IMR-90 (cell line): ENCODE results near the gene STRA6. TPM values are rescaled to one million over a fixed set of nuclear protein-coding genes. Genes with fewer than 3 reads are reported as not detected.
A peak's percentile ranks its signal among the peaks of the same experiment; 100 is the strongest.

Experiments
- ATAC-seq: fragments of 200-7000 bp; cut with Tn5 transposase; 2 replicates; pipeline ENCODE4 v1.9.1; 2020; ENCODE audit warnings: low read depth, mild to moderate bottlenecking, moderate library complexity
- BruUV-seq: library from RNA; stranded (reverse); fragments of 400-500 nt; replicated peaks from 2 replicates; lab custom pipeline; 2021; lab: Mats Ljungman, UMichigan
- CTCF ChIA-PET: fragments of 300-600 bp; formaldehyde crosslinking; extraction: SDS; loops from one replicate; lab custom pipeline; 2021; ENCODE audit warnings: antibody characterized with exemption; lab: Yijun Ruan, JAX
- POLR2A ChIA-PET: fragments of 300-600 bp; sonication (Branson Sonifier 250); formaldehyde crosslinking; loops from one replicate; lab custom pipeline; 2022; ENCODE audit warnings: antibody characterized with exemption; ENCODE audit not compliant: unreplicated experiment; lab: Charles Lee
- DNase-seq: peaks from one replicate; pipeline ENCODE4 v3.0.0; 2013
- H2AFZ ChIP-seq: replicated peaks from 2 replicates; pipeline ENCODE3; 2013; ENCODE audit warnings: low read length, mild to moderate bottlenecking; ENCODE audit not compliant: poor library complexity
- H2AK5ac ChIP-seq: 2 replicates; pipeline ENCODE4 v1.6.1; 2013; ENCODE audit warnings: low read depth, low read length, inconsistent platforms
- H2AK9ac ChIP-seq: replicated peaks from 2 replicates; pipeline ENCODE3; 2013; ENCODE audit warnings: mild to moderate bottlenecking, low read depth, low read length, moderate library complexity; ENCODE audit not compliant: poor library complexity
- H2BK120ac ChIP-seq: 2 replicates; pipeline ENCODE4 v1.6.1; 2013; ENCODE audit warnings: low read depth, low read length, inconsistent platforms
- H2BK15ac ChIP-seq: 3 replicates; pipeline ENCODE4 v1.6.1; 2013; ENCODE audit warnings: low read depth, low read length, inconsistent platforms
- H2BK20ac ChIP-seq: 2 replicates; pipeline ENCODE4 v1.6.1; 2013; ENCODE audit warnings: low read depth, mild to moderate bottlenecking, inconsistent platforms, low read length, moderate library complexity
- H2BK5ac ChIP-seq: 2 replicates; pipeline ENCODE4 v1.6.1; 2013; ENCODE audit warnings: mild to moderate bottlenecking, low read depth, low read length, inconsistent platforms; ENCODE audit not compliant: poor library complexity, severe bottlenecking
- H3K14ac ChIP-seq: replicated peaks from 2 replicates; pipeline ENCODE4 v1.6.1; 2013; ENCODE audit warnings: low read depth, low read length, inconsistent platforms
- H3K18ac ChIP-seq: 2 replicates; pipeline ENCODE4 v1.6.1; 2013; ENCODE audit warnings: low read depth, low read length, control low read depth
- H3K23ac ChIP-seq: 2 replicates; pipeline ENCODE4 v1.6.1; 2013; ENCODE audit warnings: low read depth, low read length, inconsistent platforms
- H3K27ac ChIP-seq: 2 replicates; pipeline ENCODE4 v1.5.1; 2013; ENCODE audit warnings: mild to moderate bottlenecking, control low read depth, low read length; ENCODE audit not compliant: insufficient read depth
- H3K27me3 ChIP-seq: 2 replicates; pipeline ENCODE4 v1.6.1; 2013; ENCODE audit warnings: low read length; ENCODE audit not compliant: control insufficient read depth, insufficient read depth
- H3K36me3 ChIP-seq: 2 replicates; pipeline ENCODE4 v1.6.1; 2013; ENCODE audit warnings: low read length, mixed read lengths; ENCODE audit not compliant: control insufficient read depth, insufficient read depth
- H3K4ac ChIP-seq: 2 replicates; pipeline ENCODE4 v1.6.1; 2013; ENCODE audit warnings: low read depth, low read length, inconsistent platforms
- H3K4me1 ChIP-seq: 2 replicates; pipeline ENCODE4 v1.6.1; 2013; ENCODE audit warnings: low read length, mixed read lengths; ENCODE audit not compliant: control insufficient read depth, insufficient read depth
- H3K4me2 ChIP-seq: 2 replicates; pipeline ENCODE4 v1.6.1; 2013; ENCODE audit warnings: low read depth, mild to moderate bottlenecking, control low read depth, low read length, moderate library complexity
- H3K4me3 ChIP-seq: 2 replicates; pipeline ENCODE4 v1.5.1; 2013; ENCODE audit warnings: low read depth, mild to moderate bottlenecking, control low read depth, low read length, moderate library complexity; ENCODE audit not compliant: insufficient read depth
- H3K56ac ChIP-seq: 2 replicates; pipeline ENCODE4 v1.6.1; 2013; ENCODE audit warnings: low read length, inconsistent platforms; ENCODE audit not compliant: insufficient read depth; ENCODE audit errors: extremely low read depth
- H3K79me1 ChIP-seq, 2 experiments: 2 replicates each; pipeline ENCODE4 v1.6.1; 2013; ENCODE audit warnings: low read length in 2 of 2, inconsistent platforms in 1 of 2, low read depth in 1 of 2
- H3K9ac ChIP-seq: 2 replicates; pipeline ENCODE4 v1.6.1; 2013; ENCODE audit warnings: low read depth, low read length, control low read depth
- H3K9me1 ChIP-seq: 2 replicates; pipeline ENCODE4 v1.6.1; 2013; ENCODE audit warnings: low read length, inconsistent platforms; ENCODE audit not compliant: insufficient read depth
- H3K9me3 ChIP-seq: 2 replicates; pipeline ENCODE4 v1.6.1; 2013; ENCODE audit warnings: low read length; ENCODE audit not compliant: control insufficient read depth, insufficient read depth
- H4K20me1 ChIP-seq: 2 replicates; pipeline ENCODE4 v1.6.1; 2013; ENCODE audit warnings: low read length, inconsistent platforms; ENCODE audit not compliant: insufficient read depth
- H4K5ac ChIP-seq: 2 replicates; pipeline ENCODE4 v1.6.1; 2013; ENCODE audit warnings: mild to moderate bottlenecking, low read depth, low read length, control low read depth
- H4K8ac ChIP-seq, 2 experiments: 2 replicates each; pipeline ENCODE4 v1.6.1; 2013; ENCODE audit warnings: low read depth in 2 of 2, low read length in 2 of 2, control low read depth in 1 of 2, inconsistent platforms in 1 of 2
- H4K91ac ChIP-seq: 2 replicates; pipeline ENCODE4 v1.6.1; 2013; ENCODE audit warnings: low read depth, low read length, inconsistent platforms; ENCODE audit not compliant: insufficient read depth
- BHLHE40 ChIP-seq: fragments of 150-350 bp; IDR thresholded peaks from 2 replicates; pipeline ENCODE4 v1.6.1; 2016; ENCODE audit warnings: mild to moderate bottlenecking, low read depth, low read length
- CEBPB ChIP-seq: IDR thresholded peaks from 2 replicates; pipeline ENCODE4 v1.6.1; 2012; ENCODE audit warnings: low read depth, low read length, improper control_type of control experiment
- CHD1 ChIP-seq: IDR thresholded peaks from 2 replicates; pipeline ENCODE4 v1.6.1; 2012; ENCODE audit warnings: low read depth, low read length, improper control_type of control experiment
- FOS ChIP-seq: fragments of 150-350 bp; IDR thresholded peaks from 2 replicates; pipeline ENCODE4 v1.6.1; 2016; ENCODE audit warnings: low read depth, low read length
- MAFK ChIP-seq: IDR thresholded peaks from 2 replicates; pipeline ENCODE4 v1.6.1; 2012; ENCODE audit warnings: low read depth, low read length, improper control_type of control experiment
- MAZ ChIP-seq: IDR thresholded peaks from 2 replicates; pipeline ENCODE4 v1.6.1; 2012; ENCODE audit warnings: low read depth, mild to moderate bottlenecking, low read length, improper control_type of control experiment, moderate library complexity, borderline replicate concordance
- MXI1 ChIP-seq: IDR thresholded peaks from 2 replicates; pipeline ENCODE4 v1.6.1; 2012; ENCODE audit warnings: low read depth, mild to moderate bottlenecking, low read length, moderate library complexity, borderline replicate concordance
- NFE2L2 ChIP-seq: fragments of 150-350 bp; IDR thresholded peaks from 2 replicates; pipeline ENCODE4 v1.6.1; 2016; ENCODE audit warnings: low read depth, mild to moderate bottlenecking, low read length
- POLR2A ChIP-seq: IDR thresholded peaks from 2 replicates; pipeline ENCODE4 v1.6.1; 2012; ENCODE audit warnings: mild to moderate bottlenecking, low read depth, low read length
- RAD21 ChIP-seq: IDR thresholded peaks from 2 replicates; pipeline ENCODE4 v1.6.1; 2012; ENCODE audit warnings: low read length, improper control_type of control experiment
- RCOR1 ChIP-seq: IDR thresholded peaks from 2 replicates; pipeline ENCODE4 v1.6.1; 2012; ENCODE audit warnings: mild to moderate bottlenecking, low read length, improper control_type of control experiment; ENCODE audit not compliant: insufficient replicate concordance
- RFX5 ChIP-seq: IDR thresholded peaks from 2 replicates; pipeline ENCODE4 v1.8.0; 2012; ENCODE audit warnings: low read depth, mild to moderate bottlenecking, low read length, moderate library complexity
- USF2 ChIP-seq: fragments of 150-350 bp; IDR thresholded peaks from 2 replicates; pipeline ENCODE4 v1.6.1; 2017; ENCODE audit warnings: mild to moderate bottlenecking, antibody characterized with exemption, low read length, low read depth
- WGBS, 2 experiments: methylation state at CpG; one replicate each; pipeline versions ENCODE4 v1.1.5 to v1.1.7; 2013; ENCODE audit warnings: missing lambda C conversion rate in 2 of 2; ENCODE audit not compliant: insufficient read length in 1 of 2; ENCODE audit errors: extremely low coverage in 2 of 2; 5-methylcytosine and 5-hydroxymethylcytosine counted together
- dilution Hi-C: fragments of 300-500 bp; cut with HindIII; formaldehyde crosslinking; loops from one replicate; pipeline ENCODE4 v1.14.3; 2018; ENCODE audit warnings: low sequenced_read_pairs; ENCODE audit not compliant: unreplicated experiment
- in situ Hi-C: fragments of 300-500 bp; cut with MboI; formaldehyde crosslinking; loops from 3 replicates; pipeline ENCODE4 v1.14.3; 2019; ENCODE audit warnings: low sequenced_read_pairs, inconsistent platforms, mixed read lengths
- intact Hi-C: fragments of 100-400 bp; cut with micrococcal nuclease; formaldehyde crosslinking; loops from 2 replicates; pipeline ENCODE4 v1.10.0; 2022
- polyA plus RNA-seq, 3 experiments: library from polyadenylated mRNA; depleted of rRNA; stranded (reverse); fragments of >200 nt; gene quantifications; 2 replicates each; pipeline ENCODE4 v1.2.3, GENCODE V29; 2012; ENCODE audit warnings: low replicate concordance in 1 of 3
- total RNA-seq: library from RNA; depleted of rRNA; stranded (reverse); fragments of >200 nt; gene quantifications from 2 replicates; pipeline ENCODE4 v1.2.3, GENCODE V29; 2012
- TF ChIP-seq, protein P1 (sequence below): conservative IDR thresholded peaks from 2 replicates; pipeline ENCODE4 v1.5.1; 2012; ENCODE audit warnings: mild to moderate bottlenecking, low read depth, low read length, improper control_type of control experiment
- TF ChIP-seq, protein P2 (sequence below): fragments of 150-350 bp; IDR thresholded peaks from 2 replicates; pipeline ENCODE4 v1.6.1; 2016; ENCODE audit warnings: low read depth, mild to moderate bottlenecking, low read length, moderate library complexity, borderline replicate concordance

STRA6 gene
- total and polyA plus RNA-seq, 2 of the 4 experiments (the other 2 are of a cell fraction), result 0.17 TPM; not detected in 1

DNA sequence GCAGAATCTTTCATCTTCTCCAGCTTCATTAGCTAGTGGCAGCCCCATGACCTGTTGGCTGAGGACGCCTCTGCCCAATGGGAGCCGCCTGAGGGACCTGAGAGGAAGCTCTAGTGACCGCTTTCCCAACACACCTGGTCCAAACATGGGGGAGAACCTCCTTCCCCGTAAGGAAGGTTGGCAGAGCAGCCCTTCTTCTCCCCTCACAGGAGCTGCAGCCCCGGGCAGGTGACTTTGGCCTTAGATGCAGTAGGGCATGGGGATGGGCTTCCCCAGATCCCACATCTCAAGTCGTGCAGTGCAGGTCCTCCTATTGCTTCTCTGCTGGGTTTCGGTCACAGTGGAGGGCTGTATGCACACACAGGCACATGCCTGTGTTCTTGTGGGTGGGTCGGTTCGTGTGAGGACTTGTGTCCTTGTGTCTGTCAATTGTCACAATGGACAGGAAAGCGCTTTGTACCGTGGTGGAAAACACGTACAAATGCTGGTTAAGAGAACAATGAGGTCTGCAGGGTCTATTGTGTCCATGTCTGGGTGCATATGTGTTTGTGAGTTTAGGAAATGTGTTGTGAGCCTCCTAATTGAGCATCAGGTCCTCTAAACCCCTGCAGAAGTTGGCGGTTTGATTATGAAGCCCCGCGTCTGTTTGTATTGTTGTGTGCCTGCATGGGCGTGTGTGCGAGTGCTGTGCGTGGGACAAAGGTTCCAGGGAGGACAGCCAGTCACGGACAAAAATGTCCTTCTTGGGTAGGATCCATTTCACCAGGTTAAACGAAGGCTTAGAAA lies 70.8 kb downstream of the STRA6 start:
- Histone ChIP-seq H3K4me2 (no peak overlapping the region), H4K20me1 (peaks cover 19% of the 10 kb centered on the region; the same call in 1 of the 2 replicates), H3K56ac (no peak overlapping the region), H2AFZ (peak overlapping the region; percentile 60), H3K14ac (no peak overlapping the region), H3K4me3 (no peak overlapping the region), H3K9me1 (peaks cover 2% of the 10 kb centered on the region; the same call in 1 of the 2 replicates), H3K4me1 (no peaks in the 10 kb centered on the region; the same call in 1 of the 2 replicates), H2BK120ac (no peak overlapping the region), H2AK5ac (no peak overlapping the region), H4K91ac (no peak overlapping the region), H2BK20ac (no peak overlapping the region), H3K27me3 (peaks cover 92% of the 10 kb centered on the region), H2AK9ac (no peak overlapping the region), H3K9me3 (peaks cover 8% of the 10 kb centered on the region), H4K8ac (no peak overlapping the region), H4K5ac (no peak overlapping the region), H3K4ac (no peak overlapping the region), H3K36me3 (no peaks in the 10 kb centered on the region), H2BK5ac (no peak overlapping the region), H3K23ac (no peak overlapping the region), H3K79me1 (no peaks in the 10 kb centered on the region), H2BK15ac (no peak overlapping the region), H3K18ac (no peak overlapping the region), H3K27ac (no peak overlapping the region), H3K9ac (no peak overlapping the region)
- no peak for DNase-seq
- dilution Hi-C loops (no loop called here), in situ Hi-C loops (loop anchor here (5.0 kb wide), 1 partner anchor 155 kb away; no protein-coding TSS in a partner anchor), intact Hi-C loops (no loop called here)
- CTCF ChIA-PET, result no interaction called here
- BruUV-seq, result no TSS peak
- ATAC-seq, result no peak
- TF ChIP-seq USF2 (no peak), POLR2A (no peak), MXI1 (no peak), CEBPB (no peak), CHD1 (no peak), BHLHE40 (no peak), RAD21 (no peak), NFE2L2 (no peak), RCOR1 (no peak), RFX5 (no peak), MAZ (no peak), FOS (no peak), MAFK (no peak)
- TF ChIP-seq, protein P1, sequence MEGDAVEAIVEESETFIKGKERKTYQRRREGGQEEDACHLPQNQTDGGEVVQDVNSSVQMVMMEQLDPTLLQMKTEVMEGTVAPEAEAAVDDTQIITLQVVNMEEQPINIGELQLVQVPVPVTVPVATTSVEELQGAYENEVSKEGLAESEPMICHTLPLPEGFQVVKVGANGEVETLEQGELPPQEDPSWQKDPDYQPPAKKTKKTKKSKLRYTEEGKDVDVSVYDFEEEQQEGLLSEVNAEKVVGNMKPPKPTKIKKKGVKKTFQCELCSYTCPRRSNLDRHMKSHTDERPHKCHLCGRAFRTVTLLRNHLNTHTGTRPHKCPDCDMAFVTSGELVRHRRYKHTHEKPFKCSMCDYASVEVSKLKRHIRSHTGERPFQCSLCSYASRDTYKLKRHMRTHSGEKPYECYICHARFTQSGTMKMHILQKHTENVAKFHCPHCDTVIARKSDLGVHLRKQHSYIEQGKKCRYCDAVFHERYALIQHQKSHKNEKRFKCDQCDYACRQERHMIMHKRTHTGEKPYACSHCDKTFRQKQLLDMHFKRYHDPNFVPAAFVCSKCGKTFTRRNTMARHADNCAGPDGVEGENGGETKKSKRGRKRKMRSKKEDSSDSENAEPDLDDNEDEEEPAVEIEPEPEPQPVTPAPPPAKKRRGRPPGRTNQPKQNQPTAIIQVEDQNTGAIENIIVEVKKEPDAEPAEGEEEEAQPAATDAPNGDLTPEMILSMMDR, result no peak
- TF ChIP-seq, protein P2, sequence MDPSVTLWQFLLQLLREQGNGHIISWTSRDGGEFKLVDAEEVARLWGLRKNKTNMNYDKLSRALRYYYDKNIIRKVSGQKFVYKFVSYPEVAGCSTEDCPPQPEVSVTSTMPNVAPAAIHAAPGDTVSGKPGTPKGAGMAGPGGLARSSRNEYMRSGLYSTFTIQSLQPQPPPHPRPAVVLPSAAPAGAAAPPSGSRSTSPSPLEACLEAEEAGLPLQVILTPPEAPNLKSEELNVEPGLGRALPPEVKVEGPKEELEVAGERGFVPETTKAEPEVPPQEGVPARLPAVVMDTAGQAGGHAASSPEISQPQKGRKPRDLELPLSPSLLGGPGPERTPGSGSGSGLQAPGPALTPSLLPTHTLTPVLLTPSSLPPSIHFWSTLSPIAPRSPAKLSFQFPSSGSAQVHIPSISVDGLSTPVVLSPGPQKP, result no peak
- WGBS, 2 experiments, result 8% methylated on average over 11 of the region's 20 CpGs; no CpG with 5 or more reads in 1 of the 2 experiments
- POLR2A ChIA-PET, result no interaction called here
